HG02970 (cell line): Measurements from ENCODE around the gene FOXQ1.
"Not testable (repeated sequence)": the region's sequence is repeated elsewhere in the genome, so short reads cannot be mapped to it uniquely, and the experiment has no call there.

ENCODE experiments used
- ATAC-seq: cut with Tn5 transposase; IDR thresholded peaks from one replicate; pipeline ENCODE4 v1.9.1; 2021; ENCODE audit warnings: mild to moderate bottlenecking, moderate library complexity, moderate number of reproducible peaks; ENCODE audit not compliant: unreplicated experiment, low FRiP score

FOXQ1 gene

GRCh38 chr6:1351381-1352008, 39.6 kb downstream of the FOXQ1 start:
- ATAC-seq = no peak

DNA sequence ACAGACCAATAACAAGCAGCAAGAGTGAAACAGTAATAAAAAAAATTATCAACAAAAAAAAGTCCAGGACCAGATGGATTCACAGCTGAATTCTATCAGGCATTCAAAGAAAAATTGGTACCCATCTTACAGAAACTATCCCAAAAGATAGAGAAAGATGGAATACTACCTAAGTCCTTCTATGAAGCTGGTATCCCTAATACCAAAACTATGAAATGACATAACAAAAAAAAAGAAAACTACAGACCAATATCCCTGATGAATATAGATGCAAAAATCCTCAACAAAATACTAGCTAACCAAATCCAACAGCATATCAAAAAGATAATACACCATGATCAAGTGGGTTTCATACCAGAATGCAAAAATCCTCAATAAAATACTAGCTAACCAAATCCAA, 43.2 kb downstream of the FOXQ1 start:
- not testable (repeated sequence) for ATAC-seq

- ATAC-seq = not testable (repeated sequence)
These were observed 49.8 kb downstream of the FOXQ1 start for GRCh38 chr6:1361717-1362116.

DNA sequence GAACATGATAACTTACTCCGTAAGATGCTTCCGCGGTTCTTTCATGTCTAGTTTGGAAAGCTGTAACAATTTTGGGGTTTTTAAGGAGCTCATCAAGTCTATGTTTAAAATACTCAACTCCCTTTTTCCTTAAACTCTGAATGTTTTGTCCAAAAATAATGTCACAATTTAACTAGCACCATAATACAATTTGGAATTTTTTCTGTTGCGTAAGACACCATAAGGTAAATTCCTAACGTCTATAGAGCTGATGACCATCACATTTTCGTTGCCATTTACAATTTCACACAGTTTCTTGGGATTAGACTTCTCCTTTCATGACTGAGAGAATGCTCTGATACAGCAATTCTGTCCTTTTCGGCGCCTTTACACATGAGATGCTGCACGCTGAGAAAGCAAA, 50.7 kb downstream of the FOXQ1 start:
- no peak for ATAC-seq

DNA sequence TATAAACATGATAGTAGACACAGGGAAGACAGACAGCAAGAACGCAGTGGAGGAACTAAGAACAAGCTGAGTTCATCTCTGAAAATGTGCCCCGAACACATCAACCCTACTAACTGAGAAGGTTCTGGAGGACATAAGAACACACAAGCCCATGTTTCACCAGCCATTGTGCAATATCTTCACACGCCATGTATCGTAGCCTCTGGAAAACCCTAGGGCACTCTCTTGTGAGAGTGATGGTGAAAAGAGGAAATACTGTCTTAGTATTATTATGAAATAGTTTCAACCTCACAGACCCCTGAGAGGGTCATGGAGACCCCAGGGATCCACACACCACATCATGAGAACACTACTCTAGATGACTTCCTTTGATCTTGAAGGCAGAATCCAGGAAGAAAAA, 51.4 kb downstream of the FOXQ1 start:
- no peak for ATAC-seq

DNA sequence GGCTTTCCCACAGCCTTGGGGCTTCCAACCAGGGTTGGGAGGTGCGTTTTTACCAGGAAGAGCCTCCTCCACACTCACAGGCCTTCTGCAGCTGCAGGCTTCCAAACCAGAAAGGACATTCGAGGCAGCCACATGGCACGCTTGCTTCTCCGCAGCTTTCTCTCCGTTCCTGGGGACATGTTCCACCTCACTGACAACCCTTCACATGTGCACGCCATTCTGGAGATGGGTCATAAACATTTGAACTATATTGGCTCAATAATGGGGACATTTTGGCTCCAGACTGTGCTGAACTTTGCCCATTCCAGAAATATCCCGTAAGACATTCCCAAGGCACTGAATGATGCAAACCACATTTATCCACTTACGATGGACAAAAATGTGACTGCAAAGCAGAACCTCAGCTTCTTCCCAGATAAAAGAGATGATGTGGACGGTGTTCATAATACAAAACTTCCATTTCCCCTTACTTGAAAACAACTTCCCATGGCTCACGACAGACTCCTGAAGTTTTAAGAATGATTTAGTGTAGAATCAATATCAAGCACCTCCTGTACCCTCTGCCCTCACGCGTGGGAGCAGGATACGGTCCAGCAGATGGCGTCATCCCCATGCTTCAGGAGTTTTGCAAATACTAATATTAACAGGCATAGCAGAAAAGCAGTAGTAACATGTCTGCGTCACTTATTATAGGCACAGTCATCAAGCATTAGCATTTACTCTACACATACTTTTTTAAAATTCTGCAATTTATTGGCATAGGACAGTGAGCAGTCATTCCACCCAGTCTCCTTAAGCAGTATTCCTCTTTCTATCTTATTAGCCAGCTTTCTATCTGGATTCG, 52.1 kb downstream of the FOXQ1 start:
- no peak for ATAC-seq
